Epithelial cell of alveolus of lung (primary cell): ENCODE measurements around the gene MAGT1. TPM values are rescaled to one million over a fixed set of nuclear protein-coding genes. Genes with fewer than 3 reads are reported as not detected.

ENCODE experiments used
- total RNA-seq: library from RNA; depleted of rRNA; stranded (reverse); fragments of >200 nt; gene quantifications from 2 replicates; pipeline ENCODE4 v1.2.1, GENCODE V29; 2015

Gene MAGT1
- total RNA-seq, result 56.0 and 69.2 TPM in 2 replicates

DNA sequence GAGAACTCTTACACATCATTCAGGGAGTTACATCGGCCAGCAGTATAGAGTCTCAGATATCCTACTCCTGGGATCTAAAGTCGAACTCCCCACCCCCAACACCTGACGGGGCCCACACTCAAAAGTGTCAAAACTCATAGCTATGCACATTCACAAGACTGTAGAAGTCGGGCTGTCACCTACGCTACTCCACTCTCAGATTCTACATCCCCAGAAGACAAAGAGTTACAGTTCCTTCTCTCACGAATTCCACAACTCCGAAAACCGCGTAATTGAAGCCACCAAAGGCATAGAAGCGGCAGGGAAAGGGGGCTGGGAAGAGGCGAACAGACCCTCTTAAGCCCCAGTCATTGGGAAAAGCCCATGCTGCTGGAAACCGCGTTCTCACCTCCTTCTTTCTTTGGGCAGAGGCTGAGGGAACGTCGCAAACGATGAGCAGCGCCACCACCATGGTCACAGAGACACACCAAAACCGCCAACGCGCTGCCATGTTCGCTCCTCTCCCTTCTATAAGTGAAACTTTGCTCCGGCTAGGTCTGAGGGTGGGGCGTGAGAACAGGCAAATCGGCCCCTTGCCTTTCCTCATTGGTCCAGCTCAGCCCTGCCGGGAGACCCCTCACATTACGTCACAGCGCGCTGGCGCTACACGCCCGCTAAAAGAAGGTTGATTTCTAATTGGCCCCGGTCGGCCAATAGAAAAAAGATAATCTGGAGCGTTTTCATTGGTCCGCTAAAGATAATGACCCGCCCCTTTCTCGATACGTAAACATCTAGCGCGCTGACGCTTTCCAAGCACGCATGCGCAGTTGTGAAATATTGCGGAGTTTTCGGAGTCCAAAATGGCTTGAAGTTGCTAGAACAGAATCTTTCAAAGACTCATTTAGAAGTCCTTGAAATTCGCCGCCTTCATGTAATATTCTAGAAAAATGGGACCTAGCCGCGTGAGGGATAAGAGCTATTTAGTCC is at the start of gene MAGT1:
Gene MAGT1, minus strand, starts transcription at position 515 of the 966 bp plus-strand sequence. Its CDS starts 25 bp downstream, at position 490.

DNA sequence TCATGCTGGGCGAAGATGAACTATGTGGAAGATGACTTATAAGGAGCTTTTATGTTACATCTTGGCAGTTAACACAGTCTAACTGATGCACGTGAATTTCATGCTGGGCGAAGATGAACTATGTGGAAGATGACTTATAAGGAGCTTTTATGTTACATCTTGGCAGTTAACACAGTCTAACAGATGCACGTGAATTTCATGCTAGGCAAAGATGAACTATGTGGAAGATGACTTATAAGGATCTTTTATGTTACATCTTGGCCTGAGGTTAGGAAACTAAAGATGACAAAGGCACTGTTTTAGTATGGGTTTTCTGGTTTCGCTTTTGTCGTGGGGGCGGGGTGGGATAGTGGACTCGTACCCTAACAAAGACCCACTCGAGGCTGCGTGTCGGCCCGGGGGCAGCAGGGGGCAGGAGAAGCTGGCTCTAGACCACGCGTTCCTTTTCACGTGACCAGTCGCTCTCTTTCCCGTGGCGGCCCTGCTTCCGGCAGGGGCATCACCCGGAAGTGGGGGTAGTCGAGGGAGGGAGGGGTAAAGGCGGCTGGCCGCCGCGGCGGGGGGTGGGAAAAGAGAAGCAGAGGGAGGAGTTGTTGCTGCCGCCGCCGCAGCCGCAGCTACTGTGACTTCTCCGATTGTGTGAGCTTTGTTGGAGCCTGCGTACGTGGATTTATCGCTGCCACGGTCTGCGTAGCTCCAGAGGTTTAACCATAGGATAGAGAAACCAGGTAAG is 15.0 kb upstream of the MAGT1 start, which contains the start of gene ATP7A:
Gene ATP7A, plus strand, starts transcription at position 586 of the 733 bp plus-strand sequence. CDS start 60,949 bp downstream, outside the sequence.

DNA sequence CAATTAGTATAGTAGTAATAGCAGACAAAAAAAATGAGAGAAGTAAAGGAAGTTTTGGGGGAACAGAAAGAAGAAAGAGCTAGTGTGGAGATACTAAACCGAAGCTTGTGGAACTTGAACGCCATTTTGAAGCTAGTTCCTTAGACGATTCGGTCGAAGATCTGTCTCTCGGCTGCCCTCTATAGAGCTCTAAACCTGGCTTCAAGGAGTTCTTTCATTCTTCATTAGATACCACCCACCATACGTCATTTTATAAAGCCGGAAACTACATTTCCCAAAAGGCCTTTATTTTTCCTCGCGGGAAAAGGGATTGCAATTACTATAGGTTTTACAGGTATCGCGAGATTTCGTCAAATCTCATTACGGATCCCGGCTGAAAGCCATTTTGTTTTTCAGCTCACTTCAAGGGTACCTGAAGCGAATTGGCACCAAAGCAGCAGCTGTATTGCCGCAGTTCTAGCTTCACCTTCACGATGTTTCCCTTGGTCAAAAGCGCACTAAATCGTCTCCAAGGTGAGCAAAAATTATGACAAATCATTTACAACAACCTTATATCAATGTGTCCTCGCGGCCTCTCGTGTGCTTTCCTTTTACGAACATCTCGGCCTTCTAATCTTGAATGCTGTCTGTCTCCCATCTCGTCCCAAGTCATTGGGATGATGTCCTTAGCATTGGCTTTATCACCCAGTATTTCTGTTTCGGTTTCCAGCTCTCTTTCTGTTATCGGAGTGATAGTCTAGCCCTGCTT is 4.0 kb upstream of the MAGT1 start, which contains the start of gene COX7B:
Gene COX7B, plus strand, starts transcription at position 388 of the 748 bp plus-strand sequence. Its CDS starts 86 bp downstream, at position 474.

DNA sequence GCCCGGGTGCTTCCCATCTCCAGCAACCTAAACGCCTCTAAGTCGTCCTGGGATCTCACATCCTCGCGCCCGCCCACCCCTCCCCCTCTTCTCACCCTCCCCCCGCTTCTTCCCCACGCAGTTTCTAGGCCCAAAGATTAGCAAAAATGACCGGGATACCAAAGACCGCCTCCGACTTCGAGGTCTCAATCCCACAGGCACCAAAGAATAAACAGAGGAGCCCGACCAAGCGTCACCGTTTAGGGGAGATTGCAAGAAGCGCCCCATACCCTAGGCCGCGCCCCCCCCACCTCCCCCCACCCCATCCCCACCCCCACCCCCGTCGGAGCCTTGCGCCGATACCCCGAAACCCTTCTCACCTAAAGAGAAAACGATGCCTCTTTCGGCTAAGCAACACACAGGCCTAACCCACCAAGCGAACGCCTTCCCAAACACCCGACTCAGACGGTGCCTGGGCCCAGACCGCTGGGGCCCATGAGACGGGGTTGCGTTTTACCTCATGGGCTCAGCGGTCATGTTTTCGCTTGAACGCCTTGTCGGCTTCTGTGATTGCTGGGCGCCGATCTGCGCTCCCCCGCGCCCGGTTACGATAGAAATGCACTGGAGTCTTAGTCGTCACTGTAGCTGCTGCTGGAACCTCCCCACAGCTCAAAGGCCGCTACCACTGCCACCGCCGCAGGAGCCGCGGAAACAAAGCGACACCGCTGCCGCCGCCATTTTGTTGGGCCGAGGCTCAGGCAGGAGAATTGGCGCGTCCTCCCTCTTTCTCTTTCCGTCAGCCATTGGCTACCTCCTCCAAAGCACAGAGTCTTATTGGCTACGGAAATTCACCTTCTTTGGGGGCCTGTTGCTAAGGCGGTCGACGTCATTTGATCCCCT is 109.5 kb downstream of the MAGT1 start, which contains the start of gene ATRX:
Gene ATRX, minus strand, starts transcription at position 731 of the 879 bp plus-strand sequence. Its CDS starts 215 bp downstream, at position 516.

Other genes starting within 250 kb of the MAGT1 start
- gene ATRX, start 109.2 kb downstream of the MAGT1 start, total RNA-seq, result 31.0 and 43.8 TPM in 2 replicates
- 233 and 323 TPM in 2 replicates for gene COX7B, start 4.0 kb upstream of the MAGT1 start, total RNA-seq
- 7.6 and 11.3 TPM in 2 replicates for gene ATP7A, start 15.3 kb upstream of the MAGT1 start, total RNA-seq
- not detected in 2 replicates for gene PGAM4, start 74.2 kb upstream of the MAGT1 start, total RNA-seq
- 418 and 442 TPM in 2 replicates for gene PGK1, start 208.8 kb upstream of the MAGT1 start, total RNA-seq
- gene TAF9B, start 244.2 kb upstream of the MAGT1 start, total RNA-seq, result 19.1 and 31.6 TPM in 2 replicates